Measurements from ENCODE around the gene TIFAB.

GRCh38 chr5:135444881-135445280, 7.3 kb downstream of the TIFAB start:
- TF ChIP-seq CTCF (IDR thresholded peaks at IDR 0.05): no peak
- no peak for TF ChIP-seq ZFX (IDR thresholded peaks at IDR 0.05; ENCODE audit: borderline replicate concordance)

Data from 22Rv1 (cell line).